ENCODE results near the gene OR8K1. TPM values are rescaled to one million over a fixed set of nuclear protein-coding genes. Genes with fewer than 3 reads are reported as not detected.

The OR8K1 gene
- total RNA-seq, 1 donor from 2014 or later, result not detected

DNA sequence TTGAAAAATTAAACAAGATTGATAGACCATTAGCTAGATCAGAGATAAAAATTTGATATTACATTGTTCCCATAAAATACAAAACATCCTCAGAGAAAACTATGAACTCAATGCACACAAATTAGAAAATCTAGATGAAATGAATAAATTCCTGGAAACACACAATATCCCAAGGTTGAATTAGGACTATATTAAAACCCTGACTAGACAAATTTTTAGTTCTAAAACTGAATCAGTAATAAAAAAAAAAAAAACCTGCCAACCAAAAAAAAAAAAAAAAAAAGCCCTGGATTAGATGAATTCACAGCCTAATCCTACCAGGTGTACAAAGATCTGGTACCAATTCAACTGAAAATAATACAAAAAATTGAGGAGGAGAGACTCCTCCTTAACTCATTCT lies 5.5 kb upstream of the OR8K1 start:
- TF ChIP-seq, protein P1, sequence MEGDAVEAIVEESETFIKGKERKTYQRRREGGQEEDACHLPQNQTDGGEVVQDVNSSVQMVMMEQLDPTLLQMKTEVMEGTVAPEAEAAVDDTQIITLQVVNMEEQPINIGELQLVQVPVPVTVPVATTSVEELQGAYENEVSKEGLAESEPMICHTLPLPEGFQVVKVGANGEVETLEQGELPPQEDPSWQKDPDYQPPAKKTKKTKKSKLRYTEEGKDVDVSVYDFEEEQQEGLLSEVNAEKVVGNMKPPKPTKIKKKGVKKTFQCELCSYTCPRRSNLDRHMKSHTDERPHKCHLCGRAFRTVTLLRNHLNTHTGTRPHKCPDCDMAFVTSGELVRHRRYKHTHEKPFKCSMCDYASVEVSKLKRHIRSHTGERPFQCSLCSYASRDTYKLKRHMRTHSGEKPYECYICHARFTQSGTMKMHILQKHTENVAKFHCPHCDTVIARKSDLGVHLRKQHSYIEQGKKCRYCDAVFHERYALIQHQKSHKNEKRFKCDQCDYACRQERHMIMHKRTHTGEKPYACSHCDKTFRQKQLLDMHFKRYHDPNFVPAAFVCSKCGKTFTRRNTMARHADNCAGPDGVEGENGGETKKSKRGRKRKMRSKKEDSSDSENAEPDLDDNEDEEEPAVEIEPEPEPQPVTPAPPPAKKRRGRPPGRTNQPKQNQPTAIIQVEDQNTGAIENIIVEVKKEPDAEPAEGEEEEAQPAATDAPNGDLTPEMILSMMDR (IDR thresholded peaks at IDR 0.05; ENCODE audit: insufficient read depth, low read length, poor library complexity, severe bottlenecking), result no peak
- no peak overlapping the region for H3K4me3 ChIP-seq (ENCODE audit: low read depth, low read length)
- no peaks in the 10 kb centered on the region for H3K36me3 ChIP-seq (ENCODE audit: control insufficient read depth, insufficient read depth, low read length)

GRCh38 chr11:56353991-56354390 lies 8.2 kb downstream of the OR8K1 start, which contains the start of gene OR8J1:
Gene OR8J1 (plus strand): TSS chr11:56354291. CDS start chr11:56360247, 5,956 bp downstream.
- DNase-seq (ENCODE audit: low read depth), result no peak
- TF ChIP-seq, protein P1 (IDR thresholded peaks at IDR 0.05; ENCODE audit: insufficient read depth, low read length, poor library complexity, severe bottlenecking), result no peak
- H3K4me3 ChIP-seq (ENCODE audit: low read depth, low read length), result no peak within 1 kb of the TSS
- H3K27me3 ChIP-seq (ENCODE audit: control insufficient read depth, insufficient read depth, low read length), result no peaks in the 10 kb centered on the region
- H3K36me3 ChIP-seq (ENCODE audit: control insufficient read depth, insufficient read depth, low read length), result no peaks in the 10 kb centered on the region

More for the DNA sequence above, 5.5 kb upstream of the OR8K1 start:
- H3K27me3 ChIP-seq (ENCODE audit: control insufficient read depth, insufficient read depth, low read length), result no peaks in the 10 kb centered on the region
- no peak for DNase-seq (ENCODE audit: low read depth)

DNA sequence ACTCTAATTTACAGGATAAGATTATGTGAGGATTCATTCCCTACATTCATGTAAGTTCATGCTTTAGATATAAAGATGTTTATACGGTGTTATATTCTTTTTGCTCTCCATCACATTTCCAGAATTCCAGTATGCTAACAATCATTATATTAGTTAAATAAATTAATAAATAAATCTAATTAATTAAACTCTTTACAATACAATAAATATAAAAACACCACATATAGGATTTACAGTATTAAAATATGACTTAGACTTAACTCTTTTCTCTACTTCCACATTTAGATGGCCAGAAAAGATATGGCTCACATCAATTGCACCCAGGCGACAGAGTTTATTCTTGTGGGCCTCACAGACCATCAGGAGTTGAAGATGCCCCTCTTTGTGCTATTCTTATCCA lies 29.5 kb downstream of the OR8K1 start, which contains the start of gene OR8U1:
Gene OR8U1 (plus strand): TSS at position 301 of the 400 bp plus-strand sequence. CDS start 0 bp downstream, at position 301.
- no peak for DNase-seq (ENCODE audit: low read depth)
- no peaks in the 10 kb centered on the region for H3K27me3 ChIP-seq (ENCODE audit: control insufficient read depth, insufficient read depth, low read length)
- H3K36me3 ChIP-seq (ENCODE audit: control insufficient read depth, insufficient read depth, low read length), result no peaks in the 10 kb centered on the region
- TF ChIP-seq, protein P1 (IDR thresholded peaks at IDR 0.05; ENCODE audit: insufficient read depth, low read length, poor library complexity, severe bottlenecking), result no peak
- no peak within 1 kb of the TSS for H3K4me3 ChIP-seq (ENCODE audit: low read depth, low read length)

GRCh38 chr11:56380120-56380519 lies 34.3 kb downstream of the OR8K1 start:
- no peaks in the 10 kb centered on the region for H3K36me3 ChIP-seq (ENCODE audit: control insufficient read depth, insufficient read depth, low read length)
- TF ChIP-seq, protein P1 (IDR thresholded peaks at IDR 0.05; ENCODE audit: insufficient read depth, low read length, poor library complexity, severe bottlenecking), result no peak
- DNase-seq (ENCODE audit: low read depth), result no peak
- no peak overlapping the region for H3K4me3 ChIP-seq (ENCODE audit: low read depth, low read length)
- H3K27me3 ChIP-seq (ENCODE audit: control insufficient read depth, insufficient read depth, low read length), result no peaks in the 10 kb centered on the region

DNA sequence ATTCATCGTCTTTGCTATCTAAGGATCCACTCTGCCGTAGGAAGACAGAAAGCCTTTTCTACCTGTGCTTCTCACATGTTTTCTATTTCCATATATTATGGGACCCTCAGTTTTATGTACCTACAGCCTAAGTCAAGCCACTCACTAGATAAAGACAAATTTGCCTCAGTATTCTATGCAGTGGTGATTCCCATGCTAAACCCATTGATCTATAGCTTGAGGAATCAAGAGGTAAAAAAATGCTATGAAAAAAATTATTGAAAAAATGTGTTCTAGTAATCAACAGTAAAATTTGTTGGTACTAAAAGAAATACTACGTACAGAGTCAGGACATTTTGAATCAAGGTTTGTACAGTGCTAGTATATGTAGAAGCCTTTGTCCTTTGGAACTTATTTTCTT lies 48.5 kb downstream of the OR8K1 start:
- no peak for DNase-seq (ENCODE audit: low read depth)
- Histone ChIP-seq H3K36me3 (ENCODE audit: control insufficient read depth, insufficient read depth, low read length) (no peaks in the 10 kb centered on the region), H3K27me3 (ENCODE audit: control insufficient read depth, insufficient read depth, low read length) (no peaks in the 10 kb centered on the region), H3K4me3 (ENCODE audit: low read depth, low read length) (no peak overlapping the region)
- TF ChIP-seq, protein P1 (IDR thresholded peaks at IDR 0.05; ENCODE audit: insufficient read depth, low read length, poor library complexity, severe bottlenecking), result no peak

DNA sequence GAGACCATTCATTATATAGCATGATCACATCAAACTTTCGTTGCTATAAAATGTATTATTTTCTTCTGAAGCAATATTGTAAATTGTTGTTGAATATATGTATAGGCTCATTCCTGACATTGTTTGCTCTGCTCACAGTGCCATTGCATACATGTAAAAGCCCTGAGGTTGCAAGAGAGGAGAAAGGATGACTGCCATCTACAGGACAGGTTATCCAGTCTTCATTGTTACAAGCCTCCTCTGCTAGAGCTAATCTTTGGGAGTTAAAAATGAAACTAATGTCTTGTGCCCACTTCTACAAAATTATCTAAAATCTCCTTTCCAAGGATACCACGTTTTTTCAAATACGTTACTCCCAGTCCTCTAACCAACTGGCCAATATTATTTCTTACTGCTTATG lies 50.2 kb downstream of the OR8K1 start:
- DNase-seq (ENCODE audit: low read depth), result no peak
- TF ChIP-seq, protein P1 (IDR thresholded peaks at IDR 0.05; ENCODE audit: insufficient read depth, low read length, poor library complexity, severe bottlenecking), result no peak
- Histone ChIP-seq H3K4me3 (ENCODE audit: low read depth, low read length) (no peak overlapping the region), H3K27me3 (ENCODE audit: control insufficient read depth, insufficient read depth, low read length) (no peaks in the 10 kb centered on the region), H3K36me3 (ENCODE audit: control insufficient read depth, insufficient read depth, low read length) (no peaks in the 10 kb centered on the region)
